ENCODE data around the gene MALAT1.

- no peak for TF ChIP-seq CTCF (IDR thresholded peaks at IDR 0.05)
- TF ChIP-seq POLR2A (IDR thresholded peaks at IDR 0.05) = no peak
Observed at GRCh38 chr11:65538232-65538914, 39.5 kb downstream of the MALAT1 start.

Data from heart left ventricle (tissue), 13 donors.